ENCODE results near the gene METTL22.

Gene METTL22

GRCh38 chr16:8686031-8686621 is 64.6 kb downstream of the METTL22 start:
- no peak for DNase-seq (ENCODE audit: low read depth)
- H3K27me3 ChIP-seq (replicated peaks; ENCODE audit: control insufficient read depth, insufficient read depth, low read length), result no peaks in the 10 kb centered on the region
- no peaks in the 10 kb centered on the region for H3K36me3 ChIP-seq (ENCODE audit: control insufficient read depth, insufficient read depth, low read length, severe bottlenecking)
- H3K9ac ChIP-seq (ENCODE audit: low read length), result no peak overlapping the region
- peaks cover 14% of the 10 kb centered on the region for H3K9me3 ChIP-seq (ENCODE audit: control insufficient read depth, low read length)
- no peaks in the 10 kb centered on the region for H3K4me1 ChIP-seq (ENCODE audit: control insufficient read depth, insufficient read depth, low read length)
- H3K4me3 ChIP-seq (ENCODE audit: low read length), result no peak overlapping the region

- Histone ChIP-seq H3K4me3 (ENCODE audit: low read length) (no peak overlapping the region), H3K4me1 (ENCODE audit: control insufficient read depth, insufficient read depth, low read length) (no peaks in the 10 kb centered on the region), H3K27me3 (replicated peaks; ENCODE audit: control insufficient read depth, insufficient read depth, low read length) (no peaks in the 10 kb centered on the region), H3K9ac (ENCODE audit: low read length) (no peak overlapping the region), H3K9me3 (ENCODE audit: control insufficient read depth, low read length) (peaks cover 14% of the 10 kb centered on the region), H3K36me3 (ENCODE audit: control insufficient read depth, insufficient read depth, low read length, severe bottlenecking) (no peaks in the 10 kb centered on the region)
- DNase-seq (ENCODE audit: low read depth), result no peak
Observed at GRCh38 chr16:8686879-8687278, 65.4 kb downstream of the METTL22 start.

- Histone ChIP-seq H3K4me1 (ENCODE audit: control insufficient read depth, insufficient read depth, low read length) (no peaks in the 10 kb centered on the region), H3K9me3 (ENCODE audit: control insufficient read depth, low read length) (peaks cover 14% of the 10 kb centered on the region), H3K27me3 (replicated peaks; ENCODE audit: control insufficient read depth, insufficient read depth, low read length) (no peaks in the 10 kb centered on the region), H3K4me3 (ENCODE audit: low read length) (no peak overlapping the region), H3K9ac (ENCODE audit: low read length) (no peak overlapping the region), H3K36me3 (ENCODE audit: control insufficient read depth, insufficient read depth, low read length, severe bottlenecking) (no peaks in the 10 kb centered on the region)
- DNase-seq (ENCODE audit: low read depth), result no peak
Observed at GRCh38 chr16:8689686-8690085, 68.2 kb downstream of the METTL22 start.

DNA sequence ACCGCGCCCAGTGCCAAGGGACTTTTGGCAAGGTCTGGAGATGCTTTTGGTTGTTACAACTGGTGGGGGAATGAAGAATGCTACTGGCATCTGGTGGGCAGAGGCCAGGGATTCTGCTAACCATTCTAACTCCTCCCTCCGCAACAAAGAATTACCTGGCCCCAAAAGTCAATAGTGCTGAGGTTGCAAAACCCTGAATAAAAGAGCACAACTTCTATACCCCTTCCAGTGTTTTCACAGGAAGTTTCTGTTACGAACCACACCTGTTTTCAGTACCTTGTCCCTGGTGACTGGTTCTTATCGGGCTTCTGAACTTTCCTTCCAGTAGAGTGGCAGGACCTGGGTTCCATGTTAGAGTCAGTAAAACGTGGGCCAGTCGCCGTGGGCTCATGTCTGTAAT is 70.2 kb downstream of the METTL22 start:
- no peak overlapping the region for H3K9ac ChIP-seq (ENCODE audit: low read length)
- no peak overlapping the region for H3K4me3 ChIP-seq (ENCODE audit: low read length)
- H3K27me3 ChIP-seq (replicated peaks; ENCODE audit: control insufficient read depth, insufficient read depth, low read length), result no peaks in the 10 kb centered on the region
- H3K36me3 ChIP-seq (ENCODE audit: control insufficient read depth, insufficient read depth, low read length, severe bottlenecking), result no peaks in the 10 kb centered on the region
- no peak for DNase-seq (ENCODE audit: low read depth)
- no peaks in the 10 kb centered on the region for H3K4me1 ChIP-seq (ENCODE audit: control insufficient read depth, insufficient read depth, low read length)
- H3K9me3 ChIP-seq (ENCODE audit: control insufficient read depth, low read length), result peaks cover 14% of the 10 kb centered on the region

DNA sequence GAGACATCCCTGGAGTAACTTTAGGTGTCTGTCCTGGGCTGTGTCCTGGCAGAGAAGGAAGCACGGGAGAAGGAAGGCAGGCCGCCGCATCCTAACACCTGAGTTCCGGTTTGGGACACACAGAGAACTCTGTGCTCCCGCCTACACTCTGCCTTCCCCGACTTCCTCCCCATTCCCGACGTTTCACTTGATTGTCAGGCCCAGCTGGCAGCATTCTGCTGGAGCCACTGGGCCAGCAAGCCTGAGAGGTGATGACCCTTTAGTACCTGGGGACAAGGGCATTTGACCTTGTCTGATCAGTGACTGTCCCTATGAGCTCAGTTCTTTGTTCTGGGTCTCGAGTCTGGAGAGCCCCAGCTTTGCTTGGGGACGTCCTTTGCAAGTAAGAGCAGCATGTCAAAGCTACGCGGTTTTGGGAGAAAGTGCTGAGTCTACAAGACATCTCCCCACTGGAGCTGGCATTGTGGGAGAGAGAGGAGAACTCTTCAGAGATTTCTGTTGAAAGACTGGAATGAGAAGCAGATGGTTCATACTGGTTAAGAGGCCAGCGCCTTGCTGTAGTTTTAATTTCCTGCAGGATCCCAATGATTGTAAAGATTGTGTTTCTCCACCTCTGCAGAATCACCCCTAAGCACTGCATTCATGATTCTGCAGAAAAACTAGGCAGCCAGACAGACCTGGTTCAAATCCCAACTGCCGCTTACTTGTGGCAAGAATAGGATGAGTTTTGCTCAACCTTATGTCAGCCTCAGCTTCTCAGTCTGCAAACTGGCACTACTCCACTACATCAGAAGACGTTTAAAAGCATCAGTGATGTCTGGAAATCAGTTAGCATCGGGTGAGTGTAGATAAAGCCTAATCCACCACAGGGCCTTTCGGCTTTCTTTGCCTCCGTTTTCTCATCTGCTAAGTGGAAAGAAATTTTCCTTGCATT is 73.6 kb downstream of the METTL22 start:
- no peaks in the 10 kb centered on the region for H3K4me1 ChIP-seq (ENCODE audit: control insufficient read depth, insufficient read depth, low read length)
- H3K9ac ChIP-seq (ENCODE audit: low read length), result no peak overlapping the region
- H3K36me3 ChIP-seq (ENCODE audit: control insufficient read depth, insufficient read depth, low read length, severe bottlenecking), result no peaks in the 10 kb centered on the region
- H3K27me3 ChIP-seq (replicated peaks; ENCODE audit: control insufficient read depth, insufficient read depth, low read length), result no peaks in the 10 kb centered on the region
- no peak for DNase-seq (ENCODE audit: low read depth)
- no peak overlapping the region for H3K4me3 ChIP-seq (ENCODE audit: low read length)
- H3K9me3 ChIP-seq (ENCODE audit: control insufficient read depth, low read length), result peaks cover 4% of the 10 kb centered on the region

DNA sequence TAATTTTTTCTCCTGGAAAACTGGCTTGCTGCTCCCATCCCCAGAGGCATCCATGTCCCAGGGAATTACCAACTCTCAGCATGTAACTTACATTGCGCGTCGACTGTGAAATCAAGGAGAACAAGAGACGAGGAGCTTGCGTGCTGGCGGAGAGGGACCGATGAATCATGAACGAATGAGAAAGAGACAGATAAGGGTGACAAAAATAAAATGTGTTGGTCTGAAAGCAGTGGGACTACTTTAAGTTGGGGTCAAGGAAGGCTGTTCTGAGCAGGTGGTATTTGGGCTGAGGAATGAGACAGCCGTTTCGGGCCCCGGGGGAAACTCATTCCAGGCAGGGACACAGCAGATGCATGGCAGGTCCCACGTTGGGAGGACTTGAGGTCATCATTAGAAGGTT is 75.4 kb downstream of the METTL22 start:
- no peak for DNase-seq (ENCODE audit: low read depth)

GRCh38 chr16:8697965-8698364 is 76.5 kb downstream of the METTL22 start:
- Histone ChIP-seq H3K9ac (ENCODE audit: low read length) (no peak overlapping the region), H3K4me1 (ENCODE audit: control insufficient read depth, insufficient read depth, low read length) (no peaks in the 10 kb centered on the region), H3K36me3 (ENCODE audit: control insufficient read depth, insufficient read depth, low read length, severe bottlenecking) (no peaks in the 10 kb centered on the region), H3K27me3 (replicated peaks; ENCODE audit: control insufficient read depth, insufficient read depth, low read length) (no peaks in the 10 kb centered on the region), H3K4me3 (ENCODE audit: low read length) (no peak overlapping the region), H3K9me3 (ENCODE audit: control insufficient read depth, low read length) (no peaks in the 10 kb centered on the region)
- DNase-seq (ENCODE audit: low read depth), result no peak

More for the DNA sequence above, 75.4 kb downstream of the METTL22 start:
- Histone ChIP-seq H3K4me1 (ENCODE audit: control insufficient read depth, insufficient read depth, low read length) (no peaks in the 10 kb centered on the region), H3K27me3 (replicated peaks; ENCODE audit: control insufficient read depth, insufficient read depth, low read length) (no peaks in the 10 kb centered on the region), H3K9ac (ENCODE audit: low read length) (no peak overlapping the region), H3K36me3 (ENCODE audit: control insufficient read depth, insufficient read depth, low read length, severe bottlenecking) (no peaks in the 10 kb centered on the region), H3K4me3 (ENCODE audit: low read length) (no peak overlapping the region), H3K9me3 (ENCODE audit: control insufficient read depth, low read length) (no peaks in the 10 kb centered on the region)
